ENCODE results near the gene ISLR.

Gene ISLR

DNA sequence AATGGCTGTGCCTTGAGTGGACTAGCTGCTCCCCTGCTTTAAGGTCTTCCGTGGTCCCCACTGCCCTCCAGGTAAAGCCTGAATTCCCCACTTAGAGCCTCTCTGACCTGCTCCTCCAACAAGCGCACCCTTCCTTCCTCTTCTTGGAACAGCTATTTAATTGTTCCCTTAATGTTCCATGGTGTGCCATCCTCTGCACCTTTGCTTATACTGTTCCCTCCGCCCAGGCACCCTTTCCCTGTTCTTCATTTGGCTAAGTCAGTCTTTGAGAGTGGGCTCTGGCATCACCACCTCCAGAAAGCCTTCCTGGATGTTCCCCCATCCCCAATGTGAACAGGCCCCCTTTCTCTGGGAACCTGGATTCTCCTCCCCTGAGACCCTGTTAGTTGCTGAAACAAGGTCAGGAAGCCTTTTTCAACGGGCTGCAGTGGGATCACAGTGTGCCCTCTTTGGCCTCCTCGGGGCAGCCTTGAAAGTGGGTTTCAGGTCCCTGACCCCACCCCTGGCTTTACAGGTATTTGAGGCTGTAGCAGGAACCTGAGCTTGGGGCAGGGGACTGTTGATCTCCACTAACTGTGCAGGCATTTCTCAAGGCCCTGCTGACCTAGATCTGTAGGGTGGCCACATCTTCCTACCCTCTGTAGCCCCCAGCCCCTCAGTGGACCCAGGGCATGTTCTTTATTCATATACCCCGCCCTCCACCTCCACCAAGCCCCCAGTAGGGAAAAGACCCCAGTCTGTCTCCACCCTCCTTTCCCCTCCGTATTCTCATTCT, 5.0 kb downstream of the ISLR start:
- Histone ChIP-seq H3K27me3 (peaks cover 3% of the 10 kb centered on the region), H3K27ac (no peak overlapping the region), H3K36me3 (no peaks in the 10 kb centered on the region), H3K9me3 (no peaks in the 10 kb centered on the region), H3K4me1 (ENCODE audit: control insufficient read depth in 1 of 2, insufficient read depth in 1 of 2, low read depth in 1 of 2, low read length in 1 of 2) (no peaks in the 10 kb centered on the region), H3K4me3 (ENCODE audit: low read depth in 1 of 2, low read length in 1 of 2) (no peak overlapping the region)
- TF ChIP-seq, protein P1, sequence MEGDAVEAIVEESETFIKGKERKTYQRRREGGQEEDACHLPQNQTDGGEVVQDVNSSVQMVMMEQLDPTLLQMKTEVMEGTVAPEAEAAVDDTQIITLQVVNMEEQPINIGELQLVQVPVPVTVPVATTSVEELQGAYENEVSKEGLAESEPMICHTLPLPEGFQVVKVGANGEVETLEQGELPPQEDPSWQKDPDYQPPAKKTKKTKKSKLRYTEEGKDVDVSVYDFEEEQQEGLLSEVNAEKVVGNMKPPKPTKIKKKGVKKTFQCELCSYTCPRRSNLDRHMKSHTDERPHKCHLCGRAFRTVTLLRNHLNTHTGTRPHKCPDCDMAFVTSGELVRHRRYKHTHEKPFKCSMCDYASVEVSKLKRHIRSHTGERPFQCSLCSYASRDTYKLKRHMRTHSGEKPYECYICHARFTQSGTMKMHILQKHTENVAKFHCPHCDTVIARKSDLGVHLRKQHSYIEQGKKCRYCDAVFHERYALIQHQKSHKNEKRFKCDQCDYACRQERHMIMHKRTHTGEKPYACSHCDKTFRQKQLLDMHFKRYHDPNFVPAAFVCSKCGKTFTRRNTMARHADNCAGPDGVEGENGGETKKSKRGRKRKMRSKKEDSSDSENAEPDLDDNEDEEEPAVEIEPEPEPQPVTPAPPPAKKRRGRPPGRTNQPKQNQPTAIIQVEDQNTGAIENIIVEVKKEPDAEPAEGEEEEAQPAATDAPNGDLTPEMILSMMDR (IDR thresholded peaks at IDR 0.05), result no peak

DNA sequence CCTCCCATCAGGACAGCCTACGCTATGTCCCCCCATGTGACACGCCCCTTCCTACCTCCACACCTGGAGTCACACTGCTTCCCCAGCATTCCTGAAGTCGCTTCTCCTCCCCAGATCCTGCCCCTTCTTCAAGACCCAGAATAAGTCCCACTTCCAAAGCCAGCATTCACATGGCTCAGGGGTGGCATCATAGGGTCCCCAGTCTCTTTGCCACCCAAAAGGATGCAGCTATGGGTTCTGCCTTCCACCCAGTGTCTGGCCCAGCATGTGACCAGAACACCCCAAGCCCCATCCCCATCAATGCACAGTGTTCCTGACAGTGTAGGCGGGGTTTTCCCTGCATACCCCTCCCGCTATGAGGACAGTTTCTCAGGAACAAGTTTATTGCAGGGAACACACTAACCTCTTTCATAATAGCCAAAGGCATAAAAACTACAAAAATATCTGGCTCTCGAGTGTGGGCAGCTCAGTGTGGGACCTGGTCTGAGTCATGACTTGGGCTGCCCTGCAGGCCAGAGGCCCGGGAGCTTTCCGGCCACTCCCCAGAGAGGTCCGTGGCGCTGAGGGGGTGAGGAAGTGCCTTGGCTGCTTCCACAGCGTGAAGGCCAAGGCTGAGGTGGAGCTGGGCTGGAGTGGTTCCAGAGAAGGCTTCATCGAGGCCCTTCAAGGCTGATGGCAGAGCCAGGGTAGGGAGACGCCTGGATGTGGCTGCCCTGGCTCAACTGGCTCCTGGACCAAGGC, 5.8 kb downstream of the ISLR start:
- Histone ChIP-seq H3K27me3 (peaks cover 3% of the 10 kb centered on the region), H3K4me3 (ENCODE audit: low read depth in 1 of 2, low read length in 1 of 2) (no peak overlapping the region), H3K9me3 (no peaks in the 10 kb centered on the region), H3K27ac (no peak overlapping the region), H3K36me3 (no peaks in the 10 kb centered on the region), H3K4me1 (ENCODE audit: control insufficient read depth in 1 of 2, insufficient read depth in 1 of 2, low read depth in 1 of 2, low read length in 1 of 2) (no peaks in the 10 kb centered on the region)
- TF ChIP-seq, protein P1 (IDR thresholded peaks at IDR 0.05), result no peak

DNA sequence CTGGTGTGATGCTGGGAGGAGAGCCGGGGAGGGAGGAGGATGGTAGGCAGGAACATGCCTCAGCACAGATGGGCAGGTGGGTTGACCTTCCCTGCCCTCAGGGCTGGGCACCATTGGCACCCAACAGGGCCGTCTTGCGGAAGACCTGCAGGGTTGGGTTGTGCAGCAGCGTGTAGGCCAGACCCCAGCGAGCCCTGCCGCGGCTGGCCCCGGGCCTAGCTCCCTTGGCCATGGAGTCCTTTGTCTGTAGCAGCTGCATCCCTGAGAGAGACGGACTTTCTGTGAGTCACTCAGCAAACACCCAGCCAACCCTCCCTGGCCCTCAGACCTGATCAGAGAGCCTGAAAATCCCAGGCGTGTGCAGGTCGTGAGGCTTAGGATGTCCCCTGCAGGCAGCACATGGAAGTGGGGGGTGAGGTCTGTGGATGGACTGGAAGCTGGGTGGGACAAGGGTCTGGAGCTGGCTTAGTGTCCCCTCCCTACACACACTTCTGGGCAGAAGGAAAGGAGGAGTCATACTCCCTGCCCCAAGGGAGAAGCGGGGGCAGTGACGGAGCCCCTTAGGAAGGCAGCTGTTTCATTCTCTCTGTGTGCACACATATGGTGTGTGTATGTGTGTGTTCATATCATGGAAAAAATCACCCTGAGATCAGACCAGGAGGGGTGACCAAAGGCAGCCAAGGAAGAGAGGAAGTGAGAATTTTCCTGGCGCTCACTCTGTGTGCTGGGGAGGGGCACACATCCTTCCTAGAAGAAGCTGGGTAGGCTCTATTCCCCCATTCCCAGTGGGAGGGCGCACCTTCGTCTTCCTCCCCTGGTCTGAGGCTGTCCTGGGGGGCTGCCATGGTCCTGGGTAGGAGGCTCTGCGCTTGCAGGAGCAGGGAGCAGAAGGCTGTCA, 6.7 kb downstream of the ISLR start:
- Histone ChIP-seq H3K4me3 (ENCODE audit: low read depth in 1 of 2, low read length in 1 of 2) (no peak overlapping the region), H3K27me3 (peaks cover 3% of the 10 kb centered on the region), H3K27ac (no peak overlapping the region), H3K9me3 (no peaks in the 10 kb centered on the region), H3K4me1 (ENCODE audit: control insufficient read depth in 1 of 2, insufficient read depth in 1 of 2, low read depth in 1 of 2, low read length in 1 of 2) (no peaks in the 10 kb centered on the region), H3K36me3 (no peaks in the 10 kb centered on the region)
- TF ChIP-seq, protein P1 (IDR thresholded peaks at IDR 0.05), result no peak

DNA sequence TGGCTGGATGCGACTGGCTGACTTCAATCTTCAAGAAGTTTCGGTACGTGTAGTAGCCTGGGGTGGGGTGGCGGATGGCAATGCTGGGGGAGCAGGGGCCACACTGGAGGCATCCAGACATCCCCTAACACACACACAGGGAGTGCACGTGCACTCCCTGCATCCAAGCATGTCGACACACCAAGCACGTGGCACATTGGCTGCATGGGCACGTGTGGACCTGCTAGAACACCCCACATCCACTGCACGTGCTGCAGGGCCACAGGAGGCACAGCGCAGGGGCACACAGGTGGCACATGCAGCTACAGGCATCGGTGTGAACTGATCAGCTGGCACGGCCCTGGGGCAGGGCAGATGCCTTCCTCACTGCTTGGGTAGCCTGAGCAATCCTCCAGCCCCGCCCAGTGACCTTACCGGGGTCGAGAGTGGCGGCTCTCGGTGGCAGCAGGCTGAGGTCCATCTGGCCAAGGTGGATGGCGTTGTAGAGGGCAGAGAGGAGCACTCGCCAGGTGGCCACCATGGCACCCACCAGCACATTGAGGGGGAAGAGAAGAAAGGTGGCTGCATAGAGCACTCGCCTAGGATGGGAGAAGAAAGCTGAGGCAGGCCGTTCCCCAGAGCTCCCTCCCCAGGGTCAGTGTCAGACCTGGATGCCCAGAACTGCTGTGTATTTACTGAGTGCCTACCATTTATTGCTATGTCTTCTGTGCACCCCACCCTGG, 7.5 kb downstream of the ISLR start:
- H3K9me3 ChIP-seq, result no peaks in the 10 kb centered on the region
- no peaks in the 10 kb centered on the region for H3K36me3 ChIP-seq
- no peaks in the 10 kb centered on the region for H3K4me1 ChIP-seq (ENCODE audit: control insufficient read depth in 1 of 2, insufficient read depth in 1 of 2, low read depth in 1 of 2, low read length in 1 of 2)
- no peak overlapping the region for H3K27ac ChIP-seq
- peaks cover 3% of the 10 kb centered on the region for H3K27me3 ChIP-seq
- no peak overlapping the region for H3K4me3 ChIP-seq (ENCODE audit: low read depth in 1 of 2, low read length in 1 of 2)
- TF ChIP-seq, protein P1 (IDR thresholded peaks at IDR 0.05), result no peak

DNA sequence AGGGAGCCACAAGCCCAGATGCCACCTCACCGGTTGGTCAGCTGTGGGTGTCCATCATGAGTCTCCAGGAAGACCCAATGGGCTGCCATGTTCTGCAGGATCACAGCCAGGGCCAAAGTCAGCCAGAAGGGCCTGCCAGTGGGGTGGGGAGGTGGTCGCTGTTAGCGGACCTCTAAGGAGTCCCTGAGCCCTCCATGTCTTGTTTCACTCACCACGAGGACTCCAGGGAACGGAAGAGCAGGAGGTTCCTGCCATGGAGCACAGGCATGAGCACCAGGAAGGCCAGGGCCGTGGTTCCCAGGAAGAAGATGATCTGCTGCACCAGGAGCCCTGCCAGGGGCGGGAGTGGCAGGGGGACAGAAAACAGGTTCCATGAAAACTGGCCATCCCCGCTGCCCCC, 8.6 kb downstream of the ISLR start:
- TF ChIP-seq, protein P1 (IDR thresholded peaks at IDR 0.05), result no peak
- H3K27ac ChIP-seq, result no peak overlapping the region
- peaks cover 3% of the 10 kb centered on the region for H3K27me3 ChIP-seq
- no peak overlapping the region for H3K4me3 ChIP-seq (ENCODE audit: low read depth in 1 of 2, low read length in 1 of 2)
- no peaks in the 10 kb centered on the region for H3K36me3 ChIP-seq
- no peaks in the 10 kb centered on the region for H3K9me3 ChIP-seq
- no peaks in the 10 kb centered on the region for H3K4me1 ChIP-seq (ENCODE audit: control insufficient read depth in 1 of 2, insufficient read depth in 1 of 2, low read depth in 1 of 2, low read length in 1 of 2)
